T-helper 2 cell treated with Interferon-gamma antibody and Interleukin-4, amounts not matched to agents 5 μg/mL and 100 μg/mL, for 36 hours (primary cell): ENCODE measurements around the gene STARD13.

Source experiments
- DNase-seq: peaks from one replicate; pipeline ENCODE4 v3.0.0; 2021; ENCODE audit warnings: low spot score
- H3K27ac Mint-ChIP-seq: one replicate; pipeline ENCODE4 v1.8.0; 2021; ENCODE audit warnings: mild to moderate bottlenecking, mixed read lengths
- H3K27me3 Mint-ChIP-seq: one replicate; pipeline ENCODE4 v1.8.0; 2021; ENCODE audit warnings: low read depth, mixed read lengths
- H3K36me3 Mint-ChIP-seq: one replicate; pipeline ENCODE4 v1.8.0; 2021; ENCODE audit warnings: low read depth, mixed read lengths
- H3K4me1 Mint-ChIP-seq: one replicate; pipeline ENCODE4 v1.8.0; 2021; ENCODE audit warnings: low read depth, mixed read lengths
- H3K4me3 Mint-ChIP-seq: one replicate; pipeline ENCODE4 v1.8.0; 2022; ENCODE audit warnings: mild to moderate bottlenecking, moderate library complexity, mixed read lengths
- H3K9me3 Mint-ChIP-seq: one replicate; pipeline ENCODE4 v1.8.0; 2021; ENCODE audit warnings: mixed read lengths

STARD13 gene

GRCh38 chr13:33078263-33078662 lies 207.3 kb downstream of the STARD13 start:
- H3K4me3 Mint-ChIP-seq, result no peak overlapping the region
- no peaks in the 10 kb centered on the region for H3K36me3 Mint-ChIP-seq
- H3K27ac Mint-ChIP-seq, result no peak overlapping the region
- no peak for DNase-seq
- no peaks in the 10 kb centered on the region for H3K4me1 Mint-ChIP-seq
- no peaks in the 10 kb centered on the region for H3K27me3 Mint-ChIP-seq
- H3K9me3 Mint-ChIP-seq, result no peaks in the 10 kb centered on the region

- Mint-ChIP-seq H3K4me1 (no peaks in the 10 kb centered on the region), H3K27me3 (no peaks in the 10 kb centered on the region), H3K27ac (no peak overlapping the region), H3K4me3 (no peak overlapping the region), H3K36me3 (no peaks in the 10 kb centered on the region), H3K9me3 (no peaks in the 10 kb centered on the region)
- no peak for DNase-seq
Measured at GRCh38 chr13:33076001-33076992, 209.3 kb downstream of the STARD13 start.

- no peak overlapping the region for H3K4me3 Mint-ChIP-seq
- peaks cover 5% of the 10 kb centered on the region for H3K4me1 Mint-ChIP-seq
- no peaks in the 10 kb centered on the region for H3K36me3 Mint-ChIP-seq
- no peak overlapping the region for H3K27ac Mint-ChIP-seq
- no peaks in the 10 kb centered on the region for H3K9me3 Mint-ChIP-seq
- DNase-seq, result no peak
- no peaks in the 10 kb centered on the region for H3K27me3 Mint-ChIP-seq
Measured at GRCh38 chr13:33073338-33073737, 212.2 kb downstream of the STARD13 start.

- no peaks in the 10 kb centered on the region for H3K27me3 Mint-ChIP-seq
- DNase-seq, result no peak
- peaks cover 5% of the 10 kb centered on the region for H3K4me1 Mint-ChIP-seq
- H3K9me3 Mint-ChIP-seq, result no peaks in the 10 kb centered on the region
- H3K36me3 Mint-ChIP-seq, result no peaks in the 10 kb centered on the region
- H3K27ac Mint-ChIP-seq, result no peak overlapping the region
- H3K4me3 Mint-ChIP-seq, result no peak overlapping the region
Measured at GRCh38 chr13:33072759-33073158, 212.8 kb downstream of the STARD13 start.

- no peak for DNase-seq
- Mint-ChIP-seq H3K4me1 (peaks cover 5% of the 10 kb centered on the region), H3K9me3 (no peaks in the 10 kb centered on the region), H3K27ac (no peak overlapping the region), H3K27me3 (no peaks in the 10 kb centered on the region), H3K36me3 (no peaks in the 10 kb centered on the region), H3K4me3 (no peak overlapping the region)
Measured at GRCh38 chr13:33072282-33072681, 213.3 kb downstream of the STARD13 start.

- Mint-ChIP-seq H3K36me3 (no peaks in the 10 kb centered on the region), H3K4me1 (peaks cover 5% of the 10 kb centered on the region), H3K27me3 (no peaks in the 10 kb centered on the region), H3K9me3 (no peaks in the 10 kb centered on the region), H3K27ac (no peak overlapping the region), H3K4me3 (no peak overlapping the region)
- no peak for DNase-seq
Measured at GRCh38 chr13:33070713-33071112, 214.8 kb downstream of the STARD13 start.

GRCh38 chr13:33069365-33069764 lies 216.2 kb downstream of the STARD13 start:
- Mint-ChIP-seq H3K27ac (no peak overlapping the region), H3K4me3 (no peak overlapping the region), H3K4me1 (peaks cover 5% of the 10 kb centered on the region), H3K9me3 (no peaks in the 10 kb centered on the region), H3K36me3 (no peaks in the 10 kb centered on the region), H3K27me3 (no peaks in the 10 kb centered on the region)
- no peak for DNase-seq

- no peak overlapping the region for H3K4me3 Mint-ChIP-seq
- H3K36me3 Mint-ChIP-seq, result no peaks in the 10 kb centered on the region
- no peak overlapping the region for H3K27ac Mint-ChIP-seq
- H3K9me3 Mint-ChIP-seq, result no peaks in the 10 kb centered on the region
- DNase-seq, result no peak
- H3K4me1 Mint-ChIP-seq, result peaks cover 5% of the 10 kb centered on the region
- no peaks in the 10 kb centered on the region for H3K27me3 Mint-ChIP-seq
Measured at GRCh38 chr13:33066329-33066728, 219.2 kb downstream of the STARD13 start.

GRCh38 chr13:33060815-33061214 lies 224.7 kb downstream of the STARD13 start:
- H3K4me3 Mint-ChIP-seq, result no peak overlapping the region
- H3K27ac Mint-ChIP-seq, result no peak overlapping the region
- no peak for DNase-seq
- H3K36me3 Mint-ChIP-seq, result no peaks in the 10 kb centered on the region
- no peaks in the 10 kb centered on the region for H3K9me3 Mint-ChIP-seq
- no peaks in the 10 kb centered on the region for H3K27me3 Mint-ChIP-seq
- H3K4me1 Mint-ChIP-seq, result no peaks in the 10 kb centered on the region

GRCh38 chr13:33058776-33059327 lies 226.7 kb downstream of the STARD13 start:
- Mint-ChIP-seq H3K36me3 (no peaks in the 10 kb centered on the region), H3K27me3 (no peaks in the 10 kb centered on the region), H3K4me3 (no peak overlapping the region), H3K9me3 (no peaks in the 10 kb centered on the region), H3K4me1 (no peaks in the 10 kb centered on the region), H3K27ac (no peak overlapping the region)
- no peak for DNase-seq

- no peak overlapping the region for H3K4me3 Mint-ChIP-seq
- H3K27ac Mint-ChIP-seq, result no peak overlapping the region
- H3K27me3 Mint-ChIP-seq, result no peaks in the 10 kb centered on the region
- no peak for DNase-seq
- H3K36me3 Mint-ChIP-seq, result no peaks in the 10 kb centered on the region
- H3K4me1 Mint-ChIP-seq, result no peaks in the 10 kb centered on the region
- no peaks in the 10 kb centered on the region for H3K9me3 Mint-ChIP-seq
Measured at GRCh38 chr13:33057019-33057780, 228.4 kb downstream of the STARD13 start.

- Mint-ChIP-seq H3K36me3 (no peaks in the 10 kb centered on the region), H3K9me3 (no peaks in the 10 kb centered on the region), H3K4me1 (no peaks in the 10 kb centered on the region), H3K27me3 (peaks cover under 1% of the 10 kb centered on the region), H3K4me3 (no peak overlapping the region), H3K27ac (no peak overlapping the region)
- DNase-seq, result no peak
Measured at GRCh38 chr13:33053397-33054066, 232.0 kb downstream of the STARD13 start.
